Measurements from ENCODE around the gene C20orf144. TPM values are rescaled to one million over a fixed set of nuclear protein-coding genes. Genes with fewer than 3 reads are reported as not detected.

The C20orf144 gene
- total and polyA plus RNA-seq, 4 donors = not detected

DNA sequence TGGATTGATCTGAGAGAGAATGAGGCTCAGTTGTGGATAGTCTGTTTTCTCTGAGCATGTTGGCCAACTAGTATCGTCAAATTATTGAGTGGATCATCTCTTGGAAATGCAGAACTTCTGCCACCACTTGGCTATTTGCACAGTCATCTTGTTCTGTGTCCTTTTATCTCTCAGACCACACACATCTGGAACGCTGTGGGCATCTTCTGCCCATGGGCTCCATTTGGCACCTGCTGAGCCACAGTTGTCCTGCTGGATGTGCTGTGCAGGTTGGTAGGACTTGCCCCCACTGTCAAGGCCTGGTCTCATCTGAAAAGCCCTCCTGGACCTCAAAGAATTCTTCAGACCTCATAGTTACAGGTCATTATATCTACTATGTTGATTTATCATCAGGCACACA is 16.7 kb upstream of the C20orf144 start:
- H3K36me3 ChIP-seq (ENCODE audit: control insufficient read depth in 4 of 4, insufficient read depth in 3 of 4, low read depth in 1 of 4, low read length in 3 of 4) = peaks cover 6 to 27% (median 21%) of the 10 kb centered on the region in 4 donors
- H3K27ac ChIP-seq (ENCODE audit: low read depth in 1 of 2, low read length in 2 of 2) = no peak overlapping the region
- 82% methylated on average over 2 of the region's 2 CpGs for WGBS
- H3K4me3 ChIP-seq (ENCODE audit: low read depth in 1 of 3, low read length in 3 of 3) = no peak overlapping the region
- no peak overlapping the region for H3K9ac ChIP-seq (ENCODE audit: low read depth in 1 of 2, low read length in 2 of 2)
- DNase-seq (ENCODE audit: low spot score) = no peak
- peaks cover 0 to 28% (median 21%) of the 10 kb centered on the region in 4 donors for H3K4me1 ChIP-seq (ENCODE audit: control insufficient read depth in 4 of 4, insufficient read depth in 4 of 4, low read length in 3 of 4)
- no peaks in the 10 kb centered on the region for H3K27me3 ChIP-seq (ENCODE audit: control insufficient read depth in 4 of 4, insufficient read depth in 4 of 4, low read length in 3 of 4)
- no peaks in the 10 kb centered on the region for H3K9me3 ChIP-seq (ENCODE audit: control insufficient read depth in 4 of 4, low read length in 3 of 4)
- TF ChIP-seq REST (IDR thresholded peaks at IDR 0.05) (no peak), YY1 (IDR thresholded peaks at IDR 0.05) (no peak), GABPA (IDR thresholded peaks at IDR 0.05 in 1 of 2, conservative IDR thresholded peaks at IDR 0.05 in 1 of 2) (no peak), ZBTB33 (IDR thresholded peaks at IDR 0.05) (no peak), FOXA2 (IDR thresholded peaks at IDR 0.05) (no peak), JUND (IDR thresholded peaks at IDR 0.05) (no peak), FOXA1 (IDR thresholded peaks at IDR 0.05) (no peak), HNF4G (IDR thresholded peaks at IDR 0.05) (no peak), TAF1 (conservative IDR thresholded peaks at IDR 0.05) (no peak), SP1 (IDR thresholded peaks at IDR 0.05) (no peak), RXRA (IDR thresholded peaks at IDR 0.05) (no peak), RAD21 (IDR thresholded peaks at IDR 0.05) (no peak), EGR1 (IDR thresholded peaks at IDR 0.05; ENCODE audit: low read depth in 2 of 2) (no peak)
- TF ChIP-seq, protein P1, sequence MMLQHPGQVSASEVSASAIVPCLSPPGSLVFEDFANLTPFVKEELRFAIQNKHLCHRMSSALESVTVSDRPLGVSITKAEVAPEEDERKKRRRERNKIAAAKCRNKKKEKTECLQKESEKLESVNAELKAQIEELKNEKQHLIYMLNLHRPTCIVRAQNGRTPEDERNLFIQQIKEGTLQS (IDR thresholded peaks at IDR 0.05) = no peak
- TF ChIP-seq, protein P2, sequence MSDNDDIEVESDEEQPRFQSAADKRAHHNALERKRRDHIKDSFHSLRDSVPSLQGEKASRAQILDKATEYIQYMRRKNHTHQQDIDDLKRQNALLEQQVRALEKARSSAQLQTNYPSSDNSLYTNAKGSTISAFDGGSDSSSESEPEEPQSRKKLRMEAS (IDR thresholded peaks at IDR 0.05) = no peak
- TF ChIP-seq, protein P3, sequence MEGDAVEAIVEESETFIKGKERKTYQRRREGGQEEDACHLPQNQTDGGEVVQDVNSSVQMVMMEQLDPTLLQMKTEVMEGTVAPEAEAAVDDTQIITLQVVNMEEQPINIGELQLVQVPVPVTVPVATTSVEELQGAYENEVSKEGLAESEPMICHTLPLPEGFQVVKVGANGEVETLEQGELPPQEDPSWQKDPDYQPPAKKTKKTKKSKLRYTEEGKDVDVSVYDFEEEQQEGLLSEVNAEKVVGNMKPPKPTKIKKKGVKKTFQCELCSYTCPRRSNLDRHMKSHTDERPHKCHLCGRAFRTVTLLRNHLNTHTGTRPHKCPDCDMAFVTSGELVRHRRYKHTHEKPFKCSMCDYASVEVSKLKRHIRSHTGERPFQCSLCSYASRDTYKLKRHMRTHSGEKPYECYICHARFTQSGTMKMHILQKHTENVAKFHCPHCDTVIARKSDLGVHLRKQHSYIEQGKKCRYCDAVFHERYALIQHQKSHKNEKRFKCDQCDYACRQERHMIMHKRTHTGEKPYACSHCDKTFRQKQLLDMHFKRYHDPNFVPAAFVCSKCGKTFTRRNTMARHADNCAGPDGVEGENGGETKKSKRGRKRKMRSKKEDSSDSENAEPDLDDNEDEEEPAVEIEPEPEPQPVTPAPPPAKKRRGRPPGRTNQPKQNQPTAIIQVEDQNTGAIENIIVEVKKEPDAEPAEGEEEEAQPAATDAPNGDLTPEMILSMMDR (IDR thresholded peaks at IDR 0.05; ENCODE audit: low read depth, low read length, missing input control) = no peak

DNA sequence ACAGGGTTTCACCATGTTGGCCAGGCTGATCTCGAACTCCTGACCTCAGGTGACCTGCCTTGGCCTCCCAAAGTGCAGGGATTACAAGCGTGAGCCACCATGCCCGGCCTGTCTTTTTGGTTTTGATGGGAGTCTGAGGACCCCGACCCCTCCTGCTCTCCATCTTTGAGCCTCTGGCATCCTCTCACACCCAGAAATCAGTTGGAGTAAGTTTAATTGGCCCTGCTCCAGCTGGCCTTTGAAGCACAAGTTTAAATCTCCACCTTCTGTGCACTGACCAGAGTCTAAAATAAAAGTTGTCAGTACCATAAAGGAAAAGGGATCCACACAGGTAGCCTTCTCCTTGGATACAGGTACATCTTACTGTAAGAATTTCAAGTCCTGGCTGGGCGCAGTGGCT is 15.9 kb upstream of the C20orf144 start:
- no peak overlapping the region for H3K9ac ChIP-seq (ENCODE audit: low read depth in 1 of 2, low read length in 2 of 2)
- TF ChIP-seq, protein P3 (IDR thresholded peaks at IDR 0.05; ENCODE audit: low read depth, low read length, missing input control) = no peak
- no peak for TF ChIP-seq ZBTB33 (IDR thresholded peaks at IDR 0.05)
- no peak for TF ChIP-seq GABPA (IDR thresholded peaks at IDR 0.05 in 1 of 2, conservative IDR thresholded peaks at IDR 0.05 in 1 of 2)
- TF ChIP-seq YY1 (IDR thresholded peaks at IDR 0.05) = no peak
- no peak for TF ChIP-seq TAF1 (conservative IDR thresholded peaks at IDR 0.05)
- no peak for TF ChIP-seq RXRA (IDR thresholded peaks at IDR 0.05)
- TF ChIP-seq NR2F2 (IDR thresholded peaks at IDR 0.05) = no peak
- TF ChIP-seq RAD21 (IDR thresholded peaks at IDR 0.05) = no peak
- TF ChIP-seq HNF4A (conservative IDR thresholded peaks at IDR 0.05) = no peak
- no peak for TF ChIP-seq HNF4G (IDR thresholded peaks at IDR 0.05)
- no peaks in the 10 kb centered on the region for H3K9me3 ChIP-seq (ENCODE audit: control insufficient read depth in 4 of 4, low read length in 3 of 4)
- DNase-seq (ENCODE audit: low spot score) = no peak
- H3K27ac ChIP-seq (ENCODE audit: low read depth in 1 of 2, low read length in 2 of 2) = no peak overlapping the region
- peaks cover 0 to 28% (median 21%) of the 10 kb centered on the region in 4 donors for H3K4me1 ChIP-seq (ENCODE audit: control insufficient read depth in 4 of 4, insufficient read depth in 4 of 4, low read length in 3 of 4)
- no peaks in the 10 kb centered on the region for H3K27me3 ChIP-seq (ENCODE audit: control insufficient read depth in 4 of 4, insufficient read depth in 4 of 4, low read length in 3 of 4)
- WGBS = 92% methylated on average over 5 of the region's 5 CpGs
- no peak overlapping the region for H3K4me3 ChIP-seq (ENCODE audit: low read depth in 1 of 3, low read length in 3 of 3)
- H3K36me3 ChIP-seq (ENCODE audit: control insufficient read depth in 4 of 4, insufficient read depth in 3 of 4, low read depth in 1 of 4, low read length in 3 of 4) = peaks cover 6 to 22% (median 18%) of the 10 kb centered on the region in 4 donors
